Cortex of kidney (tissue), 1 donor: ENCODE results near the gene FAAP100.

Experiments
- DNase-seq: peaks from one replicate; lab custom pipeline; 2025; lab: John Stamatoyannopoulos, UW

The FAAP100 gene

GRCh38 chr17:81576621-81577277 lies 24.6 kb upstream of the FAAP100 start:
- no peak for DNase-seq

DNA sequence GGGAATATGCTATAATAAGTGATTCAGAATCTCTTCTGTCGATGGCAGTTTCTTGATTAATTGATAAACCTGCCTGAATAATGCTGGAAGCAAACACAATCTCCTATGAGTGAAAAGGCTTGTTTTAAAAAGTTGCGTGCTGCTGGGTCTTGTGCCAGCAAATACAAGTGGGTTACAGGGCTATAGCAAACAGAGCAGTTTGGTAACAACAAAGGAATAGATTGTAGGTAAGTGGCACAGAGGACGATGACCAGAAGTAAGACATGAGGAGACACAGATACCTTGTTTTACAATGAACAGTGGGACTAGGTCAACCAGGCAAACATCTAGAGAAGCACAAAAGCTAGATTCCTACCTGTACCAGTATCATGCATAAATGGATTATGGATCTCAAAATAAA lies 23.7 kb upstream of the FAAP100 start:
- DNase-seq = no peak

DNA sequence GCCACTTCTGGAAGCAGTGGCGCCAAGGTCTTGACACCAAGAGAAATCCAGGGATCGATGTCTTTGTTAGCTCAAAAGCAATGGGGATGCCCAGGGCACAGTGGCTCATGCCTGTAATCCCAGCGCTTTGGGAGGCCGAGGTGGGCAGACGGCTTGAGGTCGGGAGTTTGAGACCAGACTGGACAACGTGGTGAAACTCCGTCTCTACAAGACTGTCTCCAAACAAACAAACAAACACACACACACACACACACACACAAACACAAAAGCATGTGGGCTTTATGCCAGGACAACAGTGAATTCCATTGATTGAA lies 22.4 kb upstream of the FAAP100 start:
- DNase-seq = no peak

GRCh38 chr17:81573794-81574642 lies 21.9 kb upstream of the FAAP100 start:
- DNase-seq = no peak

DNA sequence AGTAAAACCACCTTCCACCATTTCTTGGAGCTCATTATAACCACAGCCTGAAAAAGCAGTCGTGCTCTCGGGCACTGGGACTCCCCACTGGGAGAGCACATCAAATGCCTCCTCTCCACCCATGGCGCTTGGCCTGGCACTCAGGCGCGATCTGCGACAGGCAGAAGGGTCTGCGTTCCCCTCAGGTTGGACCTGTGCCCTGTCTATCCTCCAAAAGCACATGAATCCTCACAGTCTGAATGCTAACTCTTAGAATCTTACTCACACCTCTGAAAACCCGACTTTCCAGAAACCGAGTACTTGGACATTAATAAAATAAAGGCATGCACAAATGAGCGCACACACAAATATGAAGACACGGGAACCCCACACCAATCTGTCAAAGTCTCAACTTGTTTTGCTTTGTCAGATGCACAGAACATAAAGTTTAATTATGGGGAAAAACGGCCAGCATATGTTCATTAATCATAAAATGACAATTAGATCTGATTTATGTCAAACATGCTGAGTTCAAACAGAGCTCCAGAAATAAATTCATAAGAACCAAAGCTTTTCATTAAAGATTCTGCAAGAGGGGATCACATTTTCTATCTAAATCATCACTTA lies 20.5 kb upstream of the FAAP100 start:
- DNase-seq = no peak

- DNase-seq = no peak
These were observed 18.8 kb upstream of the FAAP100 start for GRCh38 chr17:81570964-81571363.

- DNase-seq = no peak
These were observed 17.9 kb upstream of the FAAP100 start for GRCh38 chr17:81569986-81570514.

GRCh38 chr17:81568416-81568815 lies 16.3 kb upstream of the FAAP100 start:
- no peak for DNase-seq

DNA sequence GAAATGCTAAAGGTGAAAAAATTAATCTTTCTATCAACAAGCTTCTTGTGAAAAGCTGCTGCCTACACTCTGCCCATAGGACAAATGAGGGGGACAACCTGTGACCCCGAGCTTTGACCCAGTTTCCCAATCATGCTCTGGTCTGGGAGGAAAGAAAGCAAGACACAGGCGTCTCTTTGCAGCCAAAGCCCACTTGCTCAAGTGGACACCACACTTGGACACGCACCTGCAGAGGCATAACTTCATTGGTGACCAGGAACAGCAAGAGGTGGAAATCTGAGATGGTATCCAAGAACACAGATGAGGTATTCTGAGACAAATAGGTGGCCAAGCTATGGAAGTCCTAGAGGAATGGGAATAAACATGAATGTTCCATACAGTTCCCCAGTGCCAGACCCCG lies 15.0 kb upstream of the FAAP100 start:
- DNase-seq = no peak

GRCh38 chr17:81566461-81567126 lies 14.4 kb upstream of the FAAP100 start:
- no peak for DNase-seq

- DNase-seq = no peak
These were observed 13.1 kb upstream of the FAAP100 start for GRCh38 chr17:81565231-81565630.

- DNase-seq = no peak
These were observed 12.6 kb upstream of the FAAP100 start for GRCh38 chr17:81564778-81565177.

DNA sequence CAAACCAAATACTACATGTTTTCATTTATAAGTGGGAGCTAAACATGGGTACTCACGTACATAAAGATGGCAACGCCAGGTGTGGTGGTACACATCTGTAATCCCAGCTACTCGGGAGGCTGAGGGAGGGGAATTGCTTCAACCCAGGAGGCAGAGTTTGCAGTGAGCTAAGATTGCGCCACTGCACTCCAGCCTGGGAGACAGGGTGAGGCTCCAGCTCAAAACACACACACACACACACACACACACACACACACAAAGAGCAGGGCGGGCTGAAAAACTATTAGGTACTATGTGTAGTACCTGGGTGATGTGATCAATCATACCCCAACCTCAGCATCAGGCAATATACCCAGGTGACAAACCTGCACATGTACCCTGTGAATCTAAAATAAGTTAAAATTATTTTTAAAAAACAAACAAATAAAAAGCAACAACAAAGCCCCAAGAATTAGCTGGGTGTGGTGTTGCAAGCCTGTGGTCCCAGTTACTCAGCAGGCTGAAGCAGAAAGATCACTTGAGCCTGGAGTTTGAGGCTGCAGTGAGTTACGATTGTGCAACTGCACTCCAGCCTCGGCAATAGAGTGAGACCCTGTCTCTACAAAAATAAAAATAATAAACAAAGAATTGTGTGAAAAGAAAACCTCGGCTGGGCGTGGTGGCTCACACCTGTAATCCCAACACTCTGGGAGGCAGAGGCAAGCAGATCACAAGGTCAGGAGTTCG lies 11.9 kb upstream of the FAAP100 start:
- DNase-seq = no peak

DNA sequence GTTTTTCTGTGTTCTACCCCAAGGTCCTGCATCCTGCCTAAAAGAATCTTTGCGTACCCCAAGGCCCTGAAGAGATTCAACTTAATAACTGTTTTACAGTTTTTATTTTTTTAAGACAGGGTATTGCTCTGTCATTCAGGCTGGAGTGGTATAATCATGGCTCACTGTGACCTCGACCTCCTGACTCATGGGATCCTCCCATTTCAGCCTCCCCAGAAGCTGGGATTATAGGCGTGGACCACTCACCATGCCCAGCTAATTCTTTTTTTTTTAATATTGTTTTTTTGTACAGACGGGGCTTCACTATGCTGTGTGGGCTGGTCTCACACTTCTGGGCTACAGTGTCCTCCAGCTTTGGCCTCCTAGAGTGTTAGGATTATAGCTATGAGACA lies 9.3 kb upstream of the FAAP100 start:
- no peak for DNase-seq

- no peak for DNase-seq
These were observed 7.0 kb upstream of the FAAP100 start for GRCh38 chr17:81558941-81559806.

- DNase-seq = no peak
These were observed 5.9 kb upstream of the FAAP100 start for GRCh38 chr17:81558115-81558468.

GRCh38 chr17:81557276-81558114 lies 5.3 kb upstream of the FAAP100 start:
- DNase-seq = no peak

DNA sequence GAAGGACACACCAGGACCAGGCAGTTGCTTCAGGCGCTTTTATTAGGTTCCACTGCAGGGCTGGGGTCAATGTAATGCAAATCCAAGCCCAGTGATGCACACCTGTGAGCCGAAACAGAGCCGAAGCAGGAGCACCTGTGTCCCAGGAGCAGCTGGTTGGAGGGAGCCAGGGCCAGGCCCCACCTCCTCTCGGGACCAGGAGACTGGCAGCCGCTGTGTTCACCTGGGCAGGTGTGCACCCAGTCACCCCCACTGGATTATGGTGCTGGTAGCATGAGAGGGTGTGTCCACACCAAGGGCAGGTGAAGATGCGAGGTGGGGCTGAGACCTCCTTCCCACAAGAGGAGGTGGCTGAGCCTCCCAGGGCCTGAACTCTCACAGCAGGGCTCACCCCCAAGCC lies 4.7 kb upstream of the FAAP100 start:
- DNase-seq = no peak

DNA sequence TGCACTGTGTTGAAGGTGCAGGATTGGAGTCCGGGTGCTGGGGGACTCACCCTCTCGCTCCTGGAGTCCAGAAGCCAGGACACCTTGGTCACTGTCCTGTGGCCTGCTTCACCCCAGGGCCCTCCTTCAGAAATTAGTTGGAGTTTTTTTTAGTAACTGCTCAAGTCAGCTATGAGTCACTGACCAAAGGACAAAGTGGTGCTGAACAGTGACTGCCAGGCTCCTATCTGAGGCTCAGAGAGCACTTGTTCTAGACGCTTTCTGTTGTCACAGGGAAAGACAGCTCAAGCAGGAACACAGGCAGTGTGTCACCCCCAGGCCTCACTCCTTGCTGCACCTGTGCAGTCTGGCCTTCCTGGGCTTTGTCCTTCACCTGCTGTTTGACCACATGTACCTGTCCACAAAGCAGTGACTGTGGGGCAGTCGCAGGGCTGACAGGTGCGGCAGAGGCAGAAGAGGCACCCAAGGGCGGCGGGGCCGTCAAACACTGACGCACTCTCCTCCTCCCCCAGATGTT lies 4.1 kb upstream of the FAAP100 start:
- no peak for DNase-seq
